CD14-positive monocyte (primary cell): ENCODE results near the gene NMNAT3. TPM values are rescaled to one million over a fixed set of nuclear protein-coding genes. Genes with fewer than 3 reads are reported as not detected.

Experiments used
- DNase-seq, 3 donors: peaks; one replicate each; pipeline ENCODE4 v3.0.0-alpha.2; 2011 to 2022
- H2AFZ ChIP-seq: 2 replicates; pipeline ENCODE4 v1.6.0; 2012; ENCODE audit warnings: mild to moderate bottlenecking, low read depth, low read length, inconsistent platforms; ENCODE audit not compliant: insufficient read depth, poor library complexity, severe bottlenecking
- H3K27ac ChIP-seq, 2 donors: 1 replicate in 1 of 2; 2 replicates in 1 of 2; pipeline ENCODE4 v1.5.1; 2012 to 2013; ENCODE audit warnings: low read length in 2 of 2, control low read depth in 1 of 2, inconsistent platforms in 1 of 2, low read depth in 1 of 2, mild to moderate bottlenecking in 1 of 2
- H3K27me3 ChIP-seq, 2 donors: one replicate each; pipeline versions ENCODE4 v1.6.0 to v1.6.1; 2011 to 2013; ENCODE audit warnings: low read length in 2 of 2; ENCODE audit not compliant: control insufficient read depth in 2 of 2, insufficient read depth in 2 of 2
- H3K36me3 ChIP-seq, 2 donors: replicated peaks in 1 of 2; 1 replicate in 1 of 2; 2 replicates in 1 of 2; pipeline versions ENCODE4 v1.5.1 to v1.6.1; 2012 to 2013; ENCODE audit warnings: low read length in 2 of 2, control low read depth in 1 of 2, inconsistent platforms in 1 of 2, mild to moderate bottlenecking in 1 of 2; ENCODE audit not compliant: insufficient read depth in 2 of 2, control insufficient read depth in 1 of 2
- H3K4me1 ChIP-seq, 2 donors: 1 replicate in 1 of 2; 2 replicates in 1 of 2; pipeline versions ENCODE4 v1.5.1 to v1.6.1; 2012 to 2013; ENCODE audit warnings: low read length in 2 of 2, control low read depth in 1 of 2, inconsistent platforms in 1 of 2, mild to moderate bottlenecking in 1 of 2, moderate library complexity in 1 of 2; ENCODE audit not compliant: insufficient read depth in 2 of 2, control insufficient read depth in 1 of 2
- H3K4me2 ChIP-seq: replicated peaks from 2 replicates; pipeline ENCODE3; 2012; ENCODE audit warnings: low read length, moderate library complexity, mild to moderate bottlenecking; ENCODE audit not compliant: poor library complexity, severe bottlenecking; ENCODE audit errors: extremely low read depth
- H3K4me3 ChIP-seq, 3 experiments: fragments of 200-600 bp in 1 of 3; sonication (generic) in 1 of 3; replicated peaks in 1 of 3; 1 replicate in 2 of 3; 2 replicates in 1 of 3; pipeline ENCODE4 v1.5.1; 2011 to 2013; ENCODE audit warnings: low read length in 3 of 3, mild to moderate bottlenecking in 3 of 3, control low read depth in 2 of 3, low read depth in 2 of 3, inconsistent platforms in 1 of 3, moderate library complexity in 1 of 3
- H3K79me2 ChIP-seq: 2 replicates; pipeline ENCODE4 v1.6.0; 2012; ENCODE audit warnings: mild to moderate bottlenecking, control low read depth, inconsistent platforms, low read length, moderate library complexity; ENCODE audit not compliant: insufficient read depth
- H3K9ac ChIP-seq: 2 replicates; pipeline ENCODE4 v1.6.0; 2017; ENCODE audit warnings: low read length, mild to moderate bottlenecking; ENCODE audit not compliant: insufficient read depth, poor library complexity, severe bottlenecking
- H3K9me3 ChIP-seq, 2 donors: replicated peaks in 1 of 2; 1 replicate in 1 of 2; 2 replicates in 1 of 2; pipeline versions ENCODE4 v1.5.1 to v1.6.1; 2012 to 2013; ENCODE audit warnings: low read length in 2 of 2, control low read depth in 1 of 2; ENCODE audit not compliant: control insufficient read depth in 1 of 2, insufficient read depth in 1 of 2
- H4K20me1 ChIP-seq: 2 replicates; pipeline ENCODE4 v1.6.0; 2012; ENCODE audit warnings: mild to moderate bottlenecking, low read length, control low read depth, moderate library complexity; ENCODE audit not compliant: insufficient read depth
- H3K27ac Mint-ChIP-seq, 7 donors: one replicate each; pipeline ENCODE4 v1.8.0; 2020; ENCODE audit warnings: mild to moderate bottlenecking in 7 of 7, mixed read lengths in 7 of 7, moderate library complexity in 6 of 7, inconsistent platforms in 2 of 7
- H3K27me3 Mint-ChIP-seq, 3 donors: one replicate each; pipeline ENCODE4 v1.8.0; 2021 to 2022; ENCODE audit warnings: low read depth in 3 of 3, mild to moderate bottlenecking in 3 of 3, mixed read lengths in 3 of 3, moderate library complexity in 3 of 3, inconsistent platforms in 1 of 3
- H3K36me3 Mint-ChIP-seq, 2 donors: one replicate each; pipeline ENCODE4 v1.8.0; 2020; ENCODE audit warnings: mixed read lengths in 2 of 2, inconsistent platforms in 1 of 2, mild to moderate bottlenecking in 1 of 2
- H3K4me1 Mint-ChIP-seq: one replicate; pipeline ENCODE4 v1.8.0; 2020; ENCODE audit warnings: mild to moderate bottlenecking, mixed read lengths
- H3K4me3 Mint-ChIP-seq, 2 donors: one replicate each; pipeline ENCODE4 v1.8.0; 2020; ENCODE audit warnings: mild to moderate bottlenecking in 2 of 2, mixed read lengths in 2 of 2, moderate library complexity in 1 of 2
- H3K9me3 Mint-ChIP-seq, 7 donors: one replicate each; pipeline ENCODE4 v1.8.0; 2020 to 2022; ENCODE audit warnings: mixed read lengths in 7 of 7, mild to moderate bottlenecking in 6 of 7, moderate library complexity in 6 of 7, inconsistent platforms in 2 of 7
- WGBS: methylation state at CpG from one replicate; pipeline ENCODE4 v1.1.5; 2013; ENCODE audit warnings: missing lambda C conversion rate; ENCODE audit not compliant: insufficient coverage; 5-methylcytosine and 5-hydroxymethylcytosine counted together
- intact Hi-C, 2 donors: fragments of 100-400 bp; cut with micrococcal nuclease; formaldehyde crosslinking; loops; one replicate each; pipeline versions ENCODE4 v1.15.0 to v1.15.1; 2023
- polyA plus RNA-seq, 3 donors: library from polyadenylated mRNA; depleted of rRNA in 1 of 3; unstranded in 2 of 3; stranded (reverse) in 1 of 3; fragments of 300-500 nt in 2 of 3; fragments of >200 nt in 1 of 3; fragmentation: Illumina TruSeq in 2 of 3; gene quantifications; 1 replicate in 2 of 3; 2 replicates in 1 of 3; pipeline ENCODE4 v1.2.3, GENCODE V29; 2012 to 2021
- TF ChIP-seq, protein P1 (sequence below): fragments of 200-600 bp; IDR thresholded peaks from one replicate; pipeline ENCODE4 v1.8.0; 2022; ENCODE audit warnings: antibody characterized with exemption, mild to moderate bottlenecking

NMNAT3 gene
- polyA plus RNA-seq, 3 donors = 1.4 to 5.7 (median 2.9) TPM

- Histone ChIP-seq H3K4me1 (peaks cover 4 to 7% of the 10 kb centered on the region in 2 donors), H4K20me1 (no peaks in the 10 kb centered on the region), H3K9me3 (no peaks in the 10 kb centered on the region), H3K27me3 (no peaks in the 10 kb centered on the region), H3K27ac (no peak overlapping the region), H3K4me2 (no peak overlapping the region), H2AFZ (no peak overlapping the region), H3K79me2 (no peaks in the 10 kb centered on the region), H3K4me3 (no peak overlapping the region), H3K36me3 (no peaks in the 10 kb centered on the region), H3K9ac (no peak overlapping the region)
- Mint-ChIP-seq H3K27ac (no peak overlapping the region), H3K36me3 (no peaks in the 10 kb centered on the region), H3K27me3 (peaks cover 0 to 6% (median 0%) of the 10 kb centered on the region in 3 donors), H3K4me1 (peaks cover 9% of the 10 kb centered on the region), H3K4me3 (no peak overlapping the region), H3K9me3 (peaks cover 0 to 2% (median 0%) of the 10 kb centered on the region in 7 donors)
- WGBS = no CpG with 5 or more reads among the region's 3 CpGs
- intact Hi-C loops = no loop called here
- no peak for DNase-seq
- TF ChIP-seq, protein P1, sequence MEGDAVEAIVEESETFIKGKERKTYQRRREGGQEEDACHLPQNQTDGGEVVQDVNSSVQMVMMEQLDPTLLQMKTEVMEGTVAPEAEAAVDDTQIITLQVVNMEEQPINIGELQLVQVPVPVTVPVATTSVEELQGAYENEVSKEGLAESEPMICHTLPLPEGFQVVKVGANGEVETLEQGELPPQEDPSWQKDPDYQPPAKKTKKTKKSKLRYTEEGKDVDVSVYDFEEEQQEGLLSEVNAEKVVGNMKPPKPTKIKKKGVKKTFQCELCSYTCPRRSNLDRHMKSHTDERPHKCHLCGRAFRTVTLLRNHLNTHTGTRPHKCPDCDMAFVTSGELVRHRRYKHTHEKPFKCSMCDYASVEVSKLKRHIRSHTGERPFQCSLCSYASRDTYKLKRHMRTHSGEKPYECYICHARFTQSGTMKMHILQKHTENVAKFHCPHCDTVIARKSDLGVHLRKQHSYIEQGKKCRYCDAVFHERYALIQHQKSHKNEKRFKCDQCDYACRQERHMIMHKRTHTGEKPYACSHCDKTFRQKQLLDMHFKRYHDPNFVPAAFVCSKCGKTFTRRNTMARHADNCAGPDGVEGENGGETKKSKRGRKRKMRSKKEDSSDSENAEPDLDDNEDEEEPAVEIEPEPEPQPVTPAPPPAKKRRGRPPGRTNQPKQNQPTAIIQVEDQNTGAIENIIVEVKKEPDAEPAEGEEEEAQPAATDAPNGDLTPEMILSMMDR = no peak
These were observed 32.4 kb upstream of the NMNAT3 start for GRCh38 chr3:139710212-139710611.

DNA sequence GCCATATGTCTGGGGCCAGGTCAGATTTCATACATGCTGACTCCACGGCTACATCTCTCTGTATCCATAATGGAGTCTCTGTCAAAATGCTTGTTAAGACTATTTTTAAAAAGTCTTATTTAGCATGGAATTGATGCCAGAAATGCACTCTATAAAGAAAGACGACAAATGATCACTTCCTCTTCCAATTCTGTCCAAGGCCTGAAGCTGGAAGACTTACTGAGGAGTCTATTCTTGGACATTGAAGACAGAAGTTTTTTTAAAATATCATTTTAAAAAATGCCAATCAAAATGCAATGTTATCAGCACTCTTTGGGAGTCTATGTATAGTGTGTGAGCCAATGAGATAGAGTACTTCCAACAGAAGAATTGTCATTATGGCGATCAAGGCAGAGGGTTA, 27.9 kb upstream of the NMNAT3 start:
- Histone ChIP-seq H3K27ac (no peak overlapping the region), H3K79me2 (no peaks in the 10 kb centered on the region), H2AFZ (no peak overlapping the region), H3K36me3 (no peaks in the 10 kb centered on the region), H3K27me3 (no peaks in the 10 kb centered on the region), H3K4me1 (no peaks in the 10 kb centered on the region), H3K4me3 (no peak overlapping the region), H3K9ac (no peak overlapping the region), H4K20me1 (no peaks in the 10 kb centered on the region), H3K4me2 (no peak overlapping the region), H3K9me3 (no peaks in the 10 kb centered on the region)
- Mint-ChIP-seq H3K9me3 (peaks cover 0 to 1% (median 0%) of the 10 kb centered on the region in 7 donors), H3K27ac (no peak overlapping the region), H3K4me3 (no peak overlapping the region), H3K36me3 (no peaks in the 10 kb centered on the region), H3K4me1 (no peaks in the 10 kb centered on the region), H3K27me3 (peaks cover 0 to 4% (median 0%) of the 10 kb centered on the region in 3 donors)
- no CpG with 5 or more reads among the region's 3 CpGs for WGBS
- intact Hi-C loops = no loop called here
- TF ChIP-seq, protein P1 = no peak
- no peak for DNase-seq
